ENCODE measurements around the gene MAGED2. TPM values are rescaled to one million over a fixed set of nuclear protein-coding genes. Genes with fewer than 3 reads are reported as not detected.
"Not testable (repeated sequence)": the region's sequence is repeated elsewhere in the genome, so short reads cannot be mapped to it uniquely, and the experiment has no call there.

MAGED2 gene
- polyA plus RNA-seq (2013), result 281 and 288 TPM in 2 replicates

- peak in 1 of 2 donors; percentile 19 for DNase-seq
- no peak within 1 kb of the TSS for H3K23ac ChIP-seq (ENCODE audit: low read length)
- peak within 1 kb of the TSS; percentile 97 for H2AFZ ChIP-seq (ENCODE audit: insufficient read depth, low read length, poor library complexity)
- H3K9me3 ChIP-seq (ENCODE audit: insufficient read depth, low read depth, low read length), result no peaks in the 10 kb centered on the region
- H3K4me1 ChIP-seq (ENCODE audit: control insufficient read depth in 1 of 2, insufficient read depth in 2 of 2, low read length in 2 of 2), result peaks cover 0 to 4% of the 10 kb centered on the region in 2 experiments
- peak within 1 kb of the TSS; percentile 93 for H4K8ac ChIP-seq (ENCODE audit: low read depth, low read length)
- peak within 1 kb of the TSS; percentile 96 for H2BK12ac ChIP-seq (ENCODE audit: low read length)
- peak within 1 kb of the TSS; percentile 95 for H2AK5ac ChIP-seq (ENCODE audit: low read length)
- H3K36me3 ChIP-seq (ENCODE audit: control insufficient read depth in 1 of 2, insufficient read depth in 2 of 2, low read length in 2 of 2), result peaks cover 23 to 34% of the 10 kb centered on the region in 2 experiments
- peak within 1 kb of the TSS; percentile 96 for H4K12ac ChIP-seq (ENCODE audit: low read depth, low read length)
- peak within 1 kb of the TSS; percentile 96 for H2BK5ac ChIP-seq (ENCODE audit: low read depth, low read length, poor library complexity)
- peak within 1 kb of the TSS; percentile 88 for H3K4me3 ChIP-seq (ENCODE audit: low read depth, low read length)
- H3K79me1 ChIP-seq (ENCODE audit: low read length), result peaks cover 13% of the 10 kb centered on the region
- peak within 1 kb of the TSS; percentile 98 for H3K14ac ChIP-seq (ENCODE audit: low read length)
- peak within 1 kb of the TSS; percentile 97 for H3K18ac ChIP-seq (ENCODE audit: low read length)
- no CpG with 5 or more reads among the region's 17 CpGs for WGBS (ENCODE audit: extremely low coverage, insufficient coverage, insufficient read length)
- H4K91ac ChIP-seq (ENCODE audit: low read depth, low read length), result peak within 1 kb of the TSS; percentile 98
- H2BK120ac ChIP-seq (ENCODE audit: insufficient read depth, low read length, poor library complexity), result peak within 1 kb of the TSS; percentile 97
- peak within 1 kb of the TSS; percentile 93 for H3K9ac ChIP-seq (ENCODE audit: low read length)
- peak within 1 kb of the TSS; percentile 81 for H3K4me2 ChIP-seq (ENCODE audit: low read length)
- H3K4ac ChIP-seq (ENCODE audit: low read depth, low read length), result peak within 1 kb of the TSS; percentile 99
- peak within 1 kb of the TSS; percentile 93 for H3K27ac ChIP-seq (ENCODE audit: low read depth, low read length)
- peaks cover 14% of the 10 kb centered on the region for H3K79me2 ChIP-seq (ENCODE audit: control insufficient read depth, insufficient read depth, low read length, poor library complexity)
- no peaks in the 10 kb centered on the region for H3K27me3 ChIP-seq (ENCODE audit: insufficient read depth, low read length)
Observed at GRCh38 chrX:54807524-54808108, at the start of gene MAGED2. MAGED2 (plus strand) TSS chrX:54807745; CDS start chrX:54809332, 1,587 bp downstream.

GRCh38 chrX:54758114-54759055, 49.2 kb upstream of the MAGED2 start:
- Histone ChIP-seq H2BK12ac (ENCODE audit: low read length) (no peak overlapping the region), H3K4me3 (ENCODE audit: low read depth, low read length) (no peak overlapping the region), H3K27me3 (ENCODE audit: insufficient read depth, low read length) (no peaks in the 10 kb centered on the region), H3K23ac (ENCODE audit: low read length) (no peak overlapping the region), H3K9ac (ENCODE audit: low read length) (no peak overlapping the region), H3K4me1 (ENCODE audit: control insufficient read depth in 1 of 2, insufficient read depth in 2 of 2, low read length in 2 of 2) (no peaks in the 10 kb centered on the region), H2AK5ac (ENCODE audit: low read length) (no peak overlapping the region), H3K4ac (ENCODE audit: low read depth, low read length) (no peak overlapping the region), H2BK120ac (ENCODE audit: insufficient read depth, low read length, poor library complexity) (no peak overlapping the region), H3K36me3 (ENCODE audit: control insufficient read depth in 1 of 2, insufficient read depth in 2 of 2, low read length in 2 of 2) (no peaks in the 10 kb centered on the region), H4K91ac (ENCODE audit: low read depth, low read length) (no peak overlapping the region), H2AFZ (ENCODE audit: insufficient read depth, low read length, poor library complexity) (no peak overlapping the region), H3K79me1 (ENCODE audit: low read length) (no peaks in the 10 kb centered on the region), H3K18ac (ENCODE audit: low read length) (no peak overlapping the region), H3K14ac (ENCODE audit: low read length) (no peak overlapping the region), H3K9me3 (ENCODE audit: insufficient read depth, low read depth, low read length) (no peaks in the 10 kb centered on the region), H4K12ac (ENCODE audit: low read depth, low read length) (no peak overlapping the region), H2BK5ac (ENCODE audit: low read depth, low read length, poor library complexity) (no peak overlapping the region), H3K27ac (ENCODE audit: low read depth, low read length) (no peak overlapping the region), H3K79me2 (ENCODE audit: control insufficient read depth, insufficient read depth, low read length, poor library complexity) (no peaks in the 10 kb centered on the region), H4K8ac (ENCODE audit: low read depth, low read length) (no peak overlapping the region), H3K4me2 (ENCODE audit: low read length) (no peak overlapping the region)
- DNase-seq, result no peak
- no CpG with 5 or more reads among the region's 21 CpGs for WGBS (ENCODE audit: extremely low coverage, insufficient coverage, insufficient read length)

GRCh38 chrX:54774391-54775094, 33.0 kb upstream of the MAGED2 start:
- H3K79me1 ChIP-seq (ENCODE audit: low read length); H3K79me2 ChIP-seq (ENCODE audit: control insufficient read depth, insufficient read depth, low read length, poor library complexity); H3K27me3 ChIP-seq (ENCODE audit: insufficient read depth, low read length); H3K4ac ChIP-seq (ENCODE audit: low read depth, low read length); H2AK5ac ChIP-seq (ENCODE audit: low read length); DNase-seq; H3K4me2 ChIP-seq (ENCODE audit: low read length); H3K9ac ChIP-seq (ENCODE audit: low read length); H3K36me3 ChIP-seq (ENCODE audit: control insufficient read depth in 1 of 2, insufficient read depth in 2 of 2, low read length in 2 of 2); H3K9me3 ChIP-seq (ENCODE audit: insufficient read depth, low read depth, low read length); H3K4me3 ChIP-seq (ENCODE audit: low read depth, low read length); H3K23ac ChIP-seq (ENCODE audit: low read length): not testable (repeated sequence)
- Histone ChIP-seq H3K4me1 (ENCODE audit: control insufficient read depth in 1 of 2, insufficient read depth in 2 of 2, low read length in 2 of 2) (peaks cover 9 to 16% of the 10 kb centered on the region in 2 experiments), H4K91ac (ENCODE audit: low read depth, low read length) (peak overlapping the region; percentile 92), H2BK5ac (ENCODE audit: low read depth, low read length, poor library complexity) (peak overlapping the region; percentile 86), H3K14ac (ENCODE audit: low read length) (peak overlapping the region; percentile 70), H3K27ac (ENCODE audit: low read depth, low read length) (peak overlapping the region; percentile 94), H4K8ac (ENCODE audit: low read depth, low read length) (peak overlapping the region; percentile 73), H2BK120ac (ENCODE audit: insufficient read depth, low read length, poor library complexity) (peak overlapping the region; percentile 72), H3K18ac (ENCODE audit: low read length) (peak overlapping the region; percentile 78), H2BK12ac (ENCODE audit: low read length) (peak overlapping the region; percentile 87), H2AFZ (ENCODE audit: insufficient read depth, low read length, poor library complexity) (peak overlapping the region; percentile 35), H4K12ac (ENCODE audit: low read depth, low read length) (peak overlapping the region; percentile 62)
- WGBS (ENCODE audit: extremely low coverage, insufficient coverage, insufficient read length), result no CpG with 5 or more reads among the region's 2 CpGs

GRCh38 chrX:54776061-54776460, 31.5 kb upstream of the MAGED2 start:
- no peak overlapping the region for H3K4ac ChIP-seq (ENCODE audit: low read depth, low read length)
- DNase-seq, result no peak
- H4K91ac ChIP-seq (ENCODE audit: low read depth, low read length), result peak overlapping the region; percentile 51
- no peak overlapping the region for H3K4me3 ChIP-seq (ENCODE audit: low read depth, low read length)
- H2AK5ac ChIP-seq (ENCODE audit: low read length), result peak overlapping the region; percentile 41
- H2BK12ac ChIP-seq (ENCODE audit: low read length), result peak overlapping the region; percentile 95
- H3K27me3 ChIP-seq (ENCODE audit: insufficient read depth, low read length), result no peaks in the 10 kb centered on the region
- peak overlapping the region; percentile 31 for H2BK5ac ChIP-seq (ENCODE audit: low read depth, low read length, poor library complexity)
- no peak overlapping the region for H2AFZ ChIP-seq (ENCODE audit: insufficient read depth, low read length, poor library complexity)
- no peak overlapping the region for H4K8ac ChIP-seq (ENCODE audit: low read depth, low read length)
- peaks cover 9 to 16% of the 10 kb centered on the region in 2 experiments for H3K4me1 ChIP-seq (ENCODE audit: control insufficient read depth in 1 of 2, insufficient read depth in 2 of 2, low read length in 2 of 2)
- H3K9me3 ChIP-seq (ENCODE audit: insufficient read depth, low read depth, low read length), result no peaks in the 10 kb centered on the region
- peaks cover 7% of the 10 kb centered on the region for H3K79me1 ChIP-seq (ENCODE audit: low read length)
- no peak overlapping the region for H3K23ac ChIP-seq (ENCODE audit: low read length)
- peak overlapping the region; percentile 60 for H2BK120ac ChIP-seq (ENCODE audit: insufficient read depth, low read length, poor library complexity)
- no peak overlapping the region for H4K12ac ChIP-seq (ENCODE audit: low read depth, low read length)
- no CpG with 5 or more reads among the region's 6 CpGs for whole genome bisulfite sequencing (ENCODE audit: extremely low coverage, insufficient coverage, insufficient read length)
- no peak overlapping the region for H3K14ac ChIP-seq (ENCODE audit: low read length)
- no peaks in the 10 kb centered on the region for H3K36me3 ChIP-seq (ENCODE audit: control insufficient read depth in 1 of 2, insufficient read depth in 2 of 2, low read length in 2 of 2)
- no peak overlapping the region for H3K4me2 ChIP-seq (ENCODE audit: low read length)
- no peak overlapping the region for H3K27ac ChIP-seq (ENCODE audit: low read depth, low read length)
- H3K9ac ChIP-seq (ENCODE audit: low read length), result no peak overlapping the region
- no peak overlapping the region for H3K18ac ChIP-seq (ENCODE audit: low read length)
- no peaks in the 10 kb centered on the region for H3K79me2 ChIP-seq (ENCODE audit: control insufficient read depth, insufficient read depth, low read length, poor library complexity)

Measured in trophoblast cell (in vitro differentiated cells and primary cell).